Kidney (tissue), 14 donors: ENCODE results near the gene WDR4. TPM values are rescaled to one million over a fixed set of nuclear protein-coding genes. Genes with fewer than 3 reads are reported as not detected.

Experiments used
- DNase-seq, 5 donors: peaks; one replicate each; pipeline ENCODE4 v3.0.0-alpha.2; 2013 to 2020
- FAIRE-seq: peaks from 2 replicates; lab custom pipeline; 2012; peaks lifted over from hg19 to GRCh38; lab: Jason Lieb, UNC
- H3K27ac ChIP-seq, 2 donors: one replicate each; pipeline ENCODE4 v1.7.0; 2013; ENCODE audit warnings: low read depth in 2 of 2, low read length in 2 of 2, inconsistent platforms in 1 of 2
- H3K27me3 ChIP-seq: one replicate; pipeline ENCODE4 v1.7.1; 2013; ENCODE audit warnings: low read length, inconsistent platforms; ENCODE audit not compliant: control insufficient read depth, insufficient read depth
- H3K36me3 ChIP-seq, 3 donors: one replicate each; pipeline versions ENCODE4 v1.7.0 to v1.7.1; 2013; ENCODE audit warnings: low read length in 3 of 3, control low read depth in 1 of 3, inconsistent platforms in 1 of 3; ENCODE audit not compliant: insufficient read depth in 3 of 3, control insufficient read depth in 2 of 3
- H3K4me1 ChIP-seq, 3 donors: one replicate each; pipeline versions ENCODE4 v1.7.0 to v1.7.1; 2013; ENCODE audit warnings: low read length in 3 of 3, inconsistent platforms in 1 of 3, low read depth in 1 of 3; ENCODE audit not compliant: control insufficient read depth in 2 of 3, insufficient read depth in 2 of 3
- H3K4me3 ChIP-seq, 3 donors: one replicate each; pipeline versions ENCODE4 v1.7.0 to v1.8.1; 2013; ENCODE audit warnings: low read length in 3 of 3, control low read depth in 1 of 3, inconsistent platforms in 1 of 3
- H3K9ac ChIP-seq, 3 donors: one replicate each; pipeline versions ENCODE4 v1.7.0 to v1.7.1; 2013; ENCODE audit warnings: low read length in 3 of 3, control low read depth in 1 of 3, inconsistent platforms in 1 of 3
- H3K9me3 ChIP-seq, 3 donors: one replicate each; pipeline versions ENCODE4 v1.7.0 to v1.7.1; 2013; ENCODE audit warnings: low read length in 3 of 3, control low read depth in 1 of 3, inconsistent platforms in 1 of 3; ENCODE audit not compliant: control insufficient read depth in 2 of 3, insufficient read depth in 1 of 3
- CTCF ChIP-seq: IDR thresholded peaks from 3 replicates; pipeline ENCODE4 v1.5.1; 2012; ENCODE audit warnings: mild to moderate bottlenecking, moderate library complexity, borderline replicate concordance; ENCODE audit not compliant: insufficient read depth; ENCODE audit errors: extremely low read depth
- intact Hi-C: fragments of 100-400 bp; cut with DNase I; formaldehyde crosslinking; loops from one replicate; pipeline ENCODE4 v1.11.1; 2022
- polyA plus RNA-seq: library from polyadenylated mRNA; stranded (reverse); fragments of 350-450 nt; fragmentation: Illumina TruSeq; extraction: RNeasy Lipid Tissue Mini Kit (QIAGEN cat#74804); gene quantifications from one replicate; pipeline ENCODE4 v1.2.3, GENCODE V29; 2014; ENCODE audit warnings: low read depth, low replicate concordance; ENCODE audit not compliant: insufficient read depth
- total RNA-seq: library from RNA; stranded (reverse); fragmentation: NEBNext Ultra II Directional; extraction: Animal tissue kit (Norgen Biotek cat#: 25700); gene quantifications from one replicate; pipeline ENCODE4 v1.2.1, GENCODE V29; 2021
- donor health status: control.
- donor health status: control.
- donor health status: control.
- donor health status: control.
- donor health status: control.
- donor health status: DM: yes; HTN: yes; CAD: no.
- donor health status: Normal renal cell carcinoma (clear cell type).

WDR4 gene
- total and polyA plus RNA-seq, 2 donors from 2014 or later = 4.8 to 20.4 TPM

GRCh38 chr21:42873096-42873495, 6.2 kb downstream of the WDR4 start:
- intact Hi-C loops = no loop called here
- no peaks in the 10 kb centered on the region for H3K27me3 ChIP-seq
- TF ChIP-seq CTCF = no peak
- no peak overlapping the region for H3K4me3 ChIP-seq
- H3K36me3 ChIP-seq = peaks cover 4 to 32% (median 25%) of the 10 kb centered on the region in 3 donors
- H3K9ac ChIP-seq = no peak overlapping the region
- DNase-seq (peak in 1 of 5 donors; percentile 31), FAIRE-seq (no peak)
- H3K4me1 ChIP-seq = peaks cover 0 to 2% (median under 1%) of the 10 kb centered on the region in 3 donors
- H3K9me3 ChIP-seq = no peaks in the 10 kb centered on the region
- no peak overlapping the region for H3K27ac ChIP-seq

- intact Hi-C loops = no loop called here
- Histone ChIP-seq H3K27me3 (no peaks in the 10 kb centered on the region), H3K27ac (no peak overlapping the region), H3K9me3 (no peaks in the 10 kb centered on the region), H3K4me3 (no peak overlapping the region), H3K4me1 (no peaks in the 10 kb centered on the region), H3K36me3 (peaks cover 3 to 36% (median 19%) of the 10 kb centered on the region in 3 donors), H3K9ac (no peak overlapping the region)
- FAIRE-seq (no peak), DNase-seq (peak in 1 of 5 donors; percentile 44)
- TF ChIP-seq CTCF = no peak
Measured at GRCh38 chr21:42868196-42868595, 11.1 kb downstream of the WDR4 start.

GRCh38 chr21:42865776-42866160, 13.6 kb downstream of the WDR4 start:
- TF ChIP-seq CTCF = no peak
- DNase-seq (peak in 1 of 5 donors; percentile 73), FAIRE-seq (no peak)
- Histone ChIP-seq H3K36me3 (peaks cover 4 to 37% (median 18%) of the 10 kb centered on the region in 3 donors), H3K9ac (no peak overlapping the region), H3K27me3 (no peaks in the 10 kb centered on the region), H3K9me3 (no peaks in the 10 kb centered on the region), H3K4me1 (no peaks in the 10 kb centered on the region), H3K4me3 (no peak overlapping the region), H3K27ac (no peak overlapping the region)
- intact Hi-C loops = no loop called here
